Thyroid gland (tissue), 4 donors: Measurements from ENCODE around the gene MRM2. TPM values are rescaled to one million over a fixed set of nuclear protein-coding genes. Genes with fewer than 3 reads are reported as not detected.

ENCODE experiments used
- DNase-seq, 2 donors: peaks; one replicate each; pipeline ENCODE4 v3.0.0-alpha.2; 2019
- H3K27ac ChIP-seq, 3 donors: fragments of 200-600 bp; sonication (generic); 1 replicate in 2 of 3; 2 replicates in 1 of 3; pipeline ENCODE4 v1.5.1; 2016 to 2019; ENCODE audit warnings: mild to moderate bottlenecking in 1 of 3, moderate library complexity in 1 of 3
- H3K27me3 ChIP-seq: fragments of 200-600 bp; sonication (generic); one replicate; pipeline ENCODE4 v1.5.1; 2019
- H3K36me3 ChIP-seq, 2 donors: fragments of 200-600 bp; sonication (generic); one replicate each; pipeline ENCODE4 v1.5.1; 2016 to 2019
- H3K4me1 ChIP-seq, 2 donors: fragments of 200-600 bp; sonication (generic); one replicate each; pipeline ENCODE4 v1.5.1; 2017 to 2019
- H3K4me3 ChIP-seq, 3 donors: fragments of 200-600 bp; sonication (generic); replicated peaks in 1 of 3; 1 replicate in 2 of 3; 2 replicates in 1 of 3; pipeline ENCODE4 v1.5.1; 2016; ENCODE audit warnings: mild to moderate bottlenecking in 1 of 3
- H3K9me3 ChIP-seq: fragments of 200-600 bp; sonication (generic); one replicate; pipeline ENCODE4 v1.5.1; 2017
- POLR2A ChIP-seq, 2 donors: fragments of 450-650 bp; IDR thresholded peaks; one replicate each; pipeline ENCODE4 v1.6.1; 2017; ENCODE audit warnings: antibody characterized with exemption in 2 of 2, mild to moderate bottlenecking in 2 of 2, moderate library complexity in 1 of 2
- WGBS, 2 donors: methylation state at CpG; one replicate each; pipeline ENCODE4 v1.1.5; 2017; 5-methylcytosine and 5-hydroxymethylcytosine counted together
- intact Hi-C: fragments of 100-400 bp; cut with DNase I; formaldehyde crosslinking; loops from one replicate; pipeline ENCODE4 v1.15.1; 2023
- total RNA-seq, 4 donors: library from RNA; depleted of rRNA; stranded (reverse); fragments of >200 nt; gene quantifications; one replicate each; pipeline ENCODE4 v1.2.3, GENCODE V29; 2016
- TF ChIP-seq, protein P1 (sequence below), 6 experiments: fragments of 200-600 bp in 3 of 6; fragments of 450-650 bp in 3 of 6; sonication (generic) in 3 of 6; IDR thresholded peaks; one replicate each; pipeline ENCODE4 v1.5.1; 2016 to 2019; ENCODE audit warnings: antibody characterized with exemption in 6 of 6, mild to moderate bottlenecking in 2 of 6, inconsistent platforms in 1 of 6, moderate library complexity in 1 of 6

The MRM2 gene
- total RNA-seq, 4 donors from 2014 or later = 14.7 to 23.8 (median 18.2) TPM

DNA sequence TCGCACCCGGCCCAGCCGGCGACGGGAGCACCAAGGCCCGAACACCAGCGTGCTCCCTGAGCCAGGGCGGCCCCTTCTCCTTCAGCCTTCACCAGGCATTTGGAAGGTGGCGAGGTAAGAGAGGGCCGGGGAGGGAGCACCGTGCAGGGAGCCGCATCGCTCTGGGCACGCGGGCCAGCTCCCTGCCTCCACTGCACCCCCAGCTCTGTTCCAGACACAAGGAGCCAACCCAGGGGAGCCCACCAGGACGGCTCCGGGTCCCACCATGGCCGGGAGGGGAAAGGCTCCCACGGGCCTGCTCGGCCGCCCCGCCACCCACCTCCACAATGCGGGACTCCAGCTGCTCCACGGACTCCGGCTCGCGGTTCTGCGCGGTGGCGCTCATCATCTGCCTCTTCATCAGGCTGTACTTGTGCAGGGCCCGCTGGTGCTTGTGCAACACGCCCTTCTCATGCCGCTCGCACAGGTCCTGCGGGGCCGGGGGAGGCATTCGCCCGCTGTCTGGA lies 15.1 kb upstream of the MRM2 start:
- intact Hi-C loops = no loop called here
- no peaks in the 10 kb centered on the region for H3K27me3 ChIP-seq
- H3K4me1 ChIP-seq = peaks cover 3 to 4% of the 10 kb centered on the region in 2 donors
- TF ChIP-seq POLR2A (IDR thresholded peaks at IDR 0.05) = no peak
- TF ChIP-seq, protein P1, sequence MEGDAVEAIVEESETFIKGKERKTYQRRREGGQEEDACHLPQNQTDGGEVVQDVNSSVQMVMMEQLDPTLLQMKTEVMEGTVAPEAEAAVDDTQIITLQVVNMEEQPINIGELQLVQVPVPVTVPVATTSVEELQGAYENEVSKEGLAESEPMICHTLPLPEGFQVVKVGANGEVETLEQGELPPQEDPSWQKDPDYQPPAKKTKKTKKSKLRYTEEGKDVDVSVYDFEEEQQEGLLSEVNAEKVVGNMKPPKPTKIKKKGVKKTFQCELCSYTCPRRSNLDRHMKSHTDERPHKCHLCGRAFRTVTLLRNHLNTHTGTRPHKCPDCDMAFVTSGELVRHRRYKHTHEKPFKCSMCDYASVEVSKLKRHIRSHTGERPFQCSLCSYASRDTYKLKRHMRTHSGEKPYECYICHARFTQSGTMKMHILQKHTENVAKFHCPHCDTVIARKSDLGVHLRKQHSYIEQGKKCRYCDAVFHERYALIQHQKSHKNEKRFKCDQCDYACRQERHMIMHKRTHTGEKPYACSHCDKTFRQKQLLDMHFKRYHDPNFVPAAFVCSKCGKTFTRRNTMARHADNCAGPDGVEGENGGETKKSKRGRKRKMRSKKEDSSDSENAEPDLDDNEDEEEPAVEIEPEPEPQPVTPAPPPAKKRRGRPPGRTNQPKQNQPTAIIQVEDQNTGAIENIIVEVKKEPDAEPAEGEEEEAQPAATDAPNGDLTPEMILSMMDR (IDR thresholded peaks at IDR 0.05) = no peak
- peaks cover 6 to 8% of the 10 kb centered on the region in 2 donors for H3K36me3 ChIP-seq
- no peak for DNase-seq
- WGBS, 2 donors = 97 to 98% methylated on average over 27 to 36 of the region's 38 CpGs
- H3K9me3 ChIP-seq = no peaks in the 10 kb centered on the region
- H3K4me3 ChIP-seq = no peak overlapping the region
- H3K27ac ChIP-seq = no peak overlapping the region

DNA sequence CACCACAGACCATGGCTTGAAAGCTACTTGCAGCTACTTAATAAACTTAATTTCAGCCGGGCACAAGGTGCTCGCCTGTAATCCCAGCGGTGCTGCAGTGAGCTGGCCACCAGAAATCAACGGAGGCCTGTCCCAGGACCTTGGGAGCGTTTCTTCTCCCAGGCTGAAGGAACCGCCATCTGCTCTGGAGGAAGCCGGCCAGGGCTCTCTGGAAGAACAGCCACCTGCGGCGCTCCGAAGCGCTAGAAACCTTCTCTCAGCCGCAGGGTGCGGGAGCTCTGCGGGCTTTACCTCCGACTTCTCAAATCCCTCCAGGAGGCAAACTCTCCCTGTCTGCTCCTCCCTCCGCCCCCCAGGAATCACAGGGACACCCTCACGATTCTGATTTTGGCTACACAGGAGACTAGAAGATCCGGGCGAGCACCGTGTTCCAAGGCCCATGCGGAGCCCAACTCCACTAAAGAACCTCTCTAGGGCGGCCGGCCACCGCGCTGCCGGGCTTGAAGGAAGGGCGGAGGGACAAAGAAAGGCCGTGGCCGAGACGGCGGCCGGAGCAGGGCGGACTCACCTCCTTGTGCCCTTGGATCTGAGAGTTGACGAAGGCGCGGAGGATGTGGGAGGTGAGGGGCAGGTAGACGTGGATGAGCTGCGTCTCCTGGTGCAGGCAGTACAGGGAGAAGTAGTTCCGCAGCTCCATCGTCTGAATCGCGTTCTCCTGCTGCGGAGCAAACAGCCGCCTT lies 14.5 kb upstream of the MRM2 start:
- Histone ChIP-seq H3K4me3 (no peak overlapping the region), H3K27ac (no peak overlapping the region), H3K36me3 (peaks cover 6 to 8% of the 10 kb centered on the region in 2 donors), H3K4me1 (peaks cover 3 to 4% of the 10 kb centered on the region in 2 donors), H3K27me3 (no peaks in the 10 kb centered on the region), H3K9me3 (no peaks in the 10 kb centered on the region)
- TF ChIP-seq POLR2A (IDR thresholded peaks at IDR 0.05) = no peak
- TF ChIP-seq, protein P1 (IDR thresholded peaks at IDR 0.05) = no peak
- intact Hi-C loops = no loop called here
- 95 to 97% methylated on average over 37 to 43 of the region's 44 CpGs for WGBS, 2 donors
- no peak for DNase-seq

DNA sequence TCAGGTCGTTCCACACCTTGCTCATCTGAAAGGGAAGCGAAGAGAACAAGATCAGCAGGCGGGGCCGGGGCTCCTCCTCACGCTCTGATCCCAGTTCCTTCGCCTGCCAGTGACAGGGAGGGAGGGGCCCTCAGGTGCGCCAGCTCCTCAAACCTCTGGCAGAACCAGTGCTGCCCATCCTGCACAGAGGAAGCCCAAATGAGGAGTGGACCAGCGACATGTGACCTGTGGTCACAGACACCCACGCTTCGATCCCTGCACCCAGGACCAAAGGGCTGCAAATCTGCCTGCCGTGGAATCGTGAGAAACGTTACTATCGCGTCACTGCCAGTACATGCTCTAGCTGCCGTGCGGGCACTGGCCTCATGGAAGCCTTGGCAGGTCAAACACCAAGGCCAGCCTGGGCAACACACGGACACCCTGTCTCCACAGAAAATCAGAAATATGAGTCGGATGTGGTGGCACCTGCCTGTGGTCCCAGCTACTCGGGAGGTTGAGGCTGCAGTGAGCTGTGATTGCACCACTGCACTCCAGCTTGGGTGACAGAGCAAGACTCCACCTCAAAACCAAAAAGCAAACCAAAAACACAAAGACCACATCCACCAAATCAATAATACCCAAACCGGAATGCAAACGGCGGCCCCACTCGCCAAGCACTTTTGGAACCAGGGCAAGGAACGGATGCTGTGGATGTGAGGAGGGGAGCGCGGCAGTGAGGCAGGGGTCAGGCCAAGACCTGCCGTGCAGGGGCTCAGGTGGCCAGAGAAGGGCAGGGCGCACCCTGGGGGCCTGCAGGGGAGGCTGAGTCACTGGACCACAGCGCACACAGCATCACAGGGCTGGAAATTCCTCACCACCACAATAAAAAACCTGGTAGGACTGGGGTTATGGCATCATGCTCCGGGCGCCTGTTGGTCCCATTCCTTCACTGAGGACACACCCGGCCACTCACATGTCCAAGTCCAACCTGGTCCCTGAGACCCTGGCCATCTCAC lies 13.4 kb upstream of the MRM2 start:
- WGBS, 2 donors = 94% methylated on average over 27 to 33 of the region's 33 CpGs
- Histone ChIP-seq H3K4me1 (no peaks in the 10 kb centered on the region), H3K4me3 (no peak overlapping the region), H3K36me3 (peaks cover 6 to 8% of the 10 kb centered on the region in 2 donors), H3K27me3 (no peaks in the 10 kb centered on the region), H3K9me3 (no peaks in the 10 kb centered on the region), H3K27ac (no peak overlapping the region)
- no peak for DNase-seq
- no peak for TF ChIP-seq POLR2A (IDR thresholded peaks at IDR 0.05)
- TF ChIP-seq, protein P1 (IDR thresholded peaks at IDR 0.05) = no peak
- intact Hi-C loops = no loop called here

DNA sequence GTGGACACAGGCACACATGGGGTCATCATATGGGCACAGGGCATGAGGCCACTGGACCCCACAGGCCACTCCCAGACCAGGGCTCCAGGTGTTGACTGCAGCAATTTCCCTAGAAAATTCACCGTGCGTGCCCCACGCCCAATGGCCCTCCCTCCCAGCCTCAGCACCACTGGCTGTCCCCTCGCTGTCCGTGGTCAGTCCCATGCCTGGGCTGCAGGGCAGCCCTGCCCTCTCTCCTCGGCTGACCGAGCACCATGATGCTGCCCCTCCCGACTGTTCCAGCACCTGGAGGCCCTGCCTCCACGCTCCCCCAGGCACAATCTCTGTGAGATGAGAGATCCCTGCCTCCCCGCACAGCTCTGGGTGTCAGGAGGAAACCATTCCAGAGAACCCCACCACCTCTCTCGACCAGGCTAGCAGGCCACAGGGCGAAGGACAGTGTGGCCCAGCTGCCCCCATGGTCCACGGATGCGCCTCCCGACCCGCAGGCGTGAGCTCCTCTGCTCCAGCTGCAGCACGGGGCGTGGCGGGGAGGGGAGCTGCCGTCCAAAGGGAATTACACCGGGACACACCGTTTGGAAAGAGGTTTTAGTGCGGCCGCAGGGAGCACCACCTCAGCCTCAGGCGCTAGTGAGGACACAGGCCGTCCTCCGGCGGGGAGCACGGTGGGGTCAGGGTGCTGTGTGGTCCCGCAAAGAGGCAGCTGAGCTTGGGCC lies 12.6 kb upstream of the MRM2 start:
- Histone ChIP-seq H3K36me3 (peaks cover 6 to 8% of the 10 kb centered on the region in 2 donors), H3K4me3 (no peak overlapping the region), H3K27me3 (no peaks in the 10 kb centered on the region), H3K9me3 (no peaks in the 10 kb centered on the region), H3K4me1 (no peaks in the 10 kb centered on the region), H3K27ac (no peak overlapping the region)
- TF ChIP-seq, protein P1 (IDR thresholded peaks at IDR 0.05) = no peak
- TF ChIP-seq POLR2A (IDR thresholded peaks at IDR 0.05) = no peak
- 92 to 100% methylated on average over 8 to 15 of the region's 31 CpGs for WGBS, 2 donors
- intact Hi-C loops = no loop called here
- no peak for DNase-seq
